Measurements from ENCODE around the gene TGM1.
"Not testable (repeated sequence)": the region's sequence is repeated elsewhere in the genome, so short reads cannot be mapped to it uniquely, and the experiment has no call there.

Gene TGM1

DNA sequence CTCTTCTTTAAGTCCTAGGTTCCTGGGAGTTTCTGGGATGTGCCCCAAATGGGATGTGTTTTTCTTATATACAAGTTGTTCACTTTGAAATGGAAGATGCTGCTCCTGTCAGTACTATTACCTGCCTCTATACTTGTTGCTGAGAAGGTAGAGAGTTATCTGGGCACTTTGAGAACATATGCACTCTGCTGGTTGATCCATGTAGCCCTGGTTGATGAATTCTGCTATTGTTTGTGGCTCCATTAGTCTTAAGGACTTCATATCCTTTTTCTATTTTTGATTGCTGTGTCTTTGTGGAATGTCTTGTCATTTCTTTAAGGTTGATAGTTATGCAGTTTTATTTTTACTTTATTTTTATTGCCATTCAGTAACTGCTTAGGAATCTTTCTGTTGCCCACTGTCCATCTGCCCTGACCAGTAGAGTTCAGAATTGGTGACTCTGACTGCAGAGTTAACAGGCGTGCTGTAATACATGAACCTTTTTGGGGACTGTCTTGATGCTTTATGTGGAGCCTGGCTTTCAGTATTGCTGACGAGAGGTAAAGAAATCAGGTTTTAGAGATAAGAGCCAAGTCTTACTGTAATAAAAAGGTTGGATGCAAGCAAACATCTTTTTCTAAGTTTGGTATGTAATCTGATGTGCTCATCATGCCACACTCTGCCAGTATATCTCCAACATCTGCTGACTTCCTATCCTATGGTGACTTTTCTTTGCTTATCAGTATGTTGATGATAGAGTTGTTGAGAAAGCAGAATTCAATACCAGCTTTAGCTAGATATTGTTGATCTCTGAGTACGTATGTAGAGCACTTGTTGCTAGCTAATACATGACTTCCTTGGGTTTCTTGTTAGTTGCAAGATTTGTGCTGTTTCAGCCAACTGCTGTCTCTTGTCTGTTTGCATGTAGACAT is 28.6 kb downstream of the TGM1 start:
- DNase-seq (ENCODE audit: low read depth, low spot score), result no peak

DNA sequence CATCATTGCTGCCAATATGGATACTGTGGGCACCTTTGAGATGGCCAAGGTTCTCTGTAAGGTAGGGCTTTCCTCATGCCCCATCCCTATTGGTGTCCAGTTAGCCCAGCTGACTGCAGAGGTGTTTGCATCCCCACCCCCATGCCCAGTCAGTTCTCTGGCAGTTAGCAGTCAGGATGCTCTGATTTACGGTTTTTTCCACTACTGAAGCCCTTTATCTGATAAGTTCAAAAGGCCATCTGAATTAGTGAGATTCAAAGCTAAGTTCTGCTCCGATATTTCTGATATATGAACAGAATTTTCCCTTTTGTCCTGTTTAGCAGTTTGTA is 29.5 kb downstream of the TGM1 start:
- no peak for DNase-seq (ENCODE audit: low read depth, low spot score)

DNA sequence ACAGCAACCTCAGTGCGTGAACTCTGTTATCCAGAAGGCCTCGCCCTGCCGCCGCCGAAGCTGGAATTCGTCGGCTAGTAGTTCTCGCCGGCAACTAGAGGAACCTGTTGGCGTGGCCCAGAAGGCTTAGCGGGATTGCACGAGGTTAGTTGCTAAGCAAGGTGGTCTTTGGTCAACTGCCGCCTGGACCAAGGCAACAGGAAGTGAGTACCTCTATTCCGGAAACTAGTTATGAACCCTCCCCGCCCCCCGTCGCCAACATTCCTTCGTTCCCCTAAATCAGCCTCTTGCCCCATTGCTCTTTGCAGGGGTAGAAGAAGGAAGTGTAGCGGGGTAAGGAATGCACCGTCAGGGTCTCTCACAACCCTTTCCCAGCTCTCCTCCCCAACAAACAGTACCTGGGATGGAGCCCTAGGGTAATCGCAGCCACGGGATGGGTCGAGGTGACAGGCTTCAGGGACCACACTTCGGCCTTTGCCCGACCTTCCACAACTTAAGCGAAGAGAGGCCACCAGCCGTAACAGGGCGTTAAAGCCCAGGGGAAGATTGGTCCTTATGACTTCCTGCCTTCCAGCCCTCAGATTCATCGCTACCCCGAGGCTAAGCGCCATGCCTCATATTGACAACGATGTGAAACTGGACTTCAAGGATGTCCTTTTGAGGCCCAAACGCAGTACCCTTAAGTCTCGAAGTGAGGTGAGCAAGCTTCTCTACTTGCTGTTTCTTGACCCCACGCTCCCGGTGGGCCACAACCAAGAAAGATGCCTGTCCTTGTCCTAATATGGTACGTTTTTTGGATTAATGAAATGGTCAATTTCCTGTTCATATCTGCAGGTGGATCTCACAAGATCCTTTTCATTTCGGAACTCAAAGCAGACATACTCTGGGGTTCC is 30.1 kb downstream of the TGM1 start, which contains the start of gene GMPR2:
Gene GMPR2, plus strand, starts transcription at position 285 of the 893 bp plus-strand sequence. Its CDS starts 325 bp downstream, at position 610.
- DNase-seq (ENCODE audit: low read depth, low spot score), result no peak

DNA sequence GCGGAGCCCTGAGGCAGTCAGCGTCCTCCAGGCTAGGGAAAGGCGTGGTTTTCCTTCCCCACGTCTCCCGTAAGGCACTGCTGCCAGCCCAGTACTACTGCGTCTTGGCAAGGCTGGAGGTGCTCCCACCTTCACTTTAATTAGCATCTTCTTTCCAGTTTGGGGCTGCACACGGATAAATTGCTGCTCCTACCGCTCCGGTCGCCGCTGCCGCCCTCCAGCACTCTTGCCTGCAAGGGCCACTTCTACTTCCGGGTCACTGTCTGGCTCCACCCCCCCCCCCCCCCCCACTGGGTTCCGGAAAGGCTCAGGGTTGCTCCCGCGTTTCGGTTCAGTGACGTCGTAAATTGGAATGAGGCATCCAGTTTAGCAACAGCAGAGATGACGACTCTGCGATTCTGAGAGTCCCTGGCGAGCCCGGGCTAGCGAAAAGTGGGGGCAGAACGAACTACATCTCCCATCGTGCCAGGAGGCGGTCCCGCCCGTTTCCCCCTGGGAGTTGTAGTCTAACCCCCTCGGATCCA is 30.8 kb downstream of the TGM1 start, which contains the start of gene NEDD8:
Gene NEDD8, minus strand, starts transcription at position 247 of the 524 bp plus-strand sequence. Its CDS starts 100 bp downstream, at position 147.
- peak; percentile 95 for DNase-seq (ENCODE audit: low read depth, low spot score)

DNA sequence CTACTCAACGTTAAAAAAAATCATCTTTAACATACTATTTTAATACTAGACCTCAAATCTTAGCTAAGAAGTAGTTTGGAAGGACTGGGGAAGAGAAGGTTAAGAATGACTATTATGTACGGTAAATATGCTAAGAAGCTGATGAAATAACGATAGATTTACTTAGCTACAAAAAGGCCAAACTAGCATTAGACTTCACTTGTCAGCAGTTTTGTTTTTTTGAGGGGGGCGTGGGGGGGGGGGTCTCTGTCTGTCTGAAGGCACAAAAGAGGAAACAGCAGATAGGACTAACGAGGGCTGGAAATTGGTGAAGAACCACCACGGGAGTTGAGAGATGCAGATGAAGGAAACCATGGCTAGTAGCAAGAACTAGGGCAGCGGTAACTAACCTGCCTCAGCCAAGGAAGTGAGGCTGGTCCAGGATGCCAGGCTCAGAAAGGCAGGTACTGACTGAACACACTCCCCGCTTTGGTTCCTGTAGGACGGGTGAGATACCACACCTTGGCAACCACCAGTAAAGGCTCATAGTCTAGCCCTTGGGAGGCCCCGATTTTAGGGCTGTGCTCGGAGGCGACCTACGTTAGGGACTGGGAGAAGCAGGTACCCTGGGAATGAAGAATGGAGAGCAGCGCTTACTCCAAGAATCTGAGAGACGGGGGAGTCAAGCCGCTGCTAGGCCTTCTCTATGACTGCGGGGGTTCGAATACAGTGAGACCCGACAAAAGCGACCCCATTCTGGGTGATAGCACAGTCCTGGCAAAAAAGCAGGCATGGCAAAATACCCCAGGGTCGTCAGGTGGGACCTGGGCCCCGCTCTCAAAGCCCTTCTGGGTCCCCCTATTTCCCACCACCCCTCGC is 31.5 kb downstream of the TGM1 start:
- DNase-seq (ENCODE audit: low read depth, low spot score), result no peak

DNA sequence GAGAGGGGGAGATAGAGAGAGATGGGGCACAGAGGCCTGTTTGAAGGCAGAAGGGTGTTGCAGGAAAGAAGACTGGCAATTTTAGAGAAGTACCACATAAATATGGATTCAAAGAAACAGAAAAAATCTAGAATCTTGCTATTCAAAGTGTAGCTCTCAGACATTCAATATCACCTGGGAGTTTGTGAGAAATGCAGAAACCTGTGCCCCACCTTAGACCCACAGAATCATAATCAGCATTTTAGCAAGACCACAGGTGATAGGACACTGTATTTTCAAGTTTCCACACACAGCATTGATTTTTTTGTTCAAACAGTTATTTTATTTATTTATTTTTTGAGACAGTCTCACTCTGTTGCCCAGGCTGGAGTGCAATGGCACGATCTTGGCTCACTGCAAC is 34.1 kb downstream of the TGM1 start:
- no peak for DNase-seq (ENCODE audit: low read depth, low spot score)

DNA sequence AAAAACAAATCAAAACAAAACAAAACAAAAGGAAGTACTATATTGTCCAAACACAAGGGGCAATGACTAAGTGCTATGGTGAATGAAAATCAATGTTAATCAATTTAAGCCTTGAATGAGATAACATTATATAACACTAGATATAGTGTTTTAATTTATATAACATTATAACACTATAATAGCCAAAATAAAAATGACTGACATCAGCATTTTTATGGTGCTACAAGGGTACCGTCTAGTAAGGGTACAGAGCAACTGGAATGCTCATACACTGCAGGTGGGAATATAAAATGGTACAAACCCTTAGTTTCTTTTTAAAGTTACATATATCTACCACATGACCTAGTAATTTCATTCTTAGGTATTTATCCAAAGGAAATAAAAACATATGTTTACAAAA is 36.5 kb downstream of the TGM1 start:
- DNase-seq (ENCODE audit: low read depth, low spot score), result no peak

DNA sequence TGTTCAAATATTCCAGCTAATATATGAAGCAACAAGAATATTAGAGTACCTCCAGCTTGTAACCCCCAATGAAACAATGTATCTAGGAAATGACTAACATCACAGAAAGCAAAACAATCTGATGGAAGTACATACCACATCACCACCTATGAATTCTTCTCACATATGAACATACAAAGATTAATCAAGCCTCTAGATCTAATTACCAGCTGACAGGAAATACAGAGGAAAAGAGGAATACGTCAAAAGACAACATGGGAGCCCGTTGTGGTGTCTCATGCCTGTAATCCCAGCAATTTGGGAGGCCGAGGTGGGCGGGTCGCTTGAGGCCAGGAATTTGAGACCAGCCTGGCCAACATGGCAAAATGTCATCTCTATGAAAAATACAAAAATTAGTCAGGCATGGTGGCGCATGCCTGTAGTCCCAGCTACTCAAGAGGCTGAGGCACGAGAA is 38.3 kb downstream of the TGM1 start:
- no peak for DNase-seq (ENCODE audit: low read depth, low spot score)

DNA sequence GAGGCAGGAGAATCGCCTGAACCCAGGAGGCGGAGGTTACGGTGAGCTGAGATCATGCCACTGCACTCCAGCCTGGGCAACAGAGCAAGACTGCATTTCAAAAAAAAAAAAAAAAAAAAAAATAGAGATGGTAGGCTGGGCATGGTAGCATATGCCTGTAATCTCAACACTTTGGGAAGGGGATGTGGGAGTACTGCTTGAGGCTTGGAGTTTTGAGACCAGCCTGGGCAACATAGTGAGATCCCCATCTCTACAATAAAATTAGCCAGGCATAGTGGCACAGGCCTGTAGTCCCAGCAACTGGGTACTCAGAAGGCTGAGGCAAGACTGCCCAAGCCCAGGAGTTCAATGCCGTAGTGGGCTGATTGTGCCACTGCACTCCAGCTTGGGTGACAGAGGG is 40.0 kb downstream of the TGM1 start:
- DNase-seq (ENCODE audit: low read depth, low spot score), result not testable (repeated sequence)

DNA sequence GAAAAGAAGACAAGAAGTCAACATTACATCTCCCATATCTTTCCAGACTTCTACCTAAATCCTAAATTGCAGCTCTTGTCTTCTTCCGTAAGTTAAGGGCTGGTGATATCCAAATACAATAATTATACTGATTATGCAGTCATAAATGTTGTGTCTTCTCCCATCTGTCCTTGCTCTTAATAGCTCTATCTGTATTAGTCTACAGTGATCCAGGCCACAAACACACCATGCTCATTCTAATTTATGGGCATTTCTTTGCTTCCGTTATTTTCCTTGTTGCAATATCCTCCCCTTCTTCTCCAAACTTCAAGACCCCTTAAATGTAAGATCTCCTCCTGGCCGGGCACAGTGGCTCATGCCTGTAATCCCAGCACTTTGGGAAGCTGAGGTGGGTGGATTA is 43.5 kb downstream of the TGM1 start:
- DNase-seq (ENCODE audit: low read depth, low spot score), result no peak

DNA sequence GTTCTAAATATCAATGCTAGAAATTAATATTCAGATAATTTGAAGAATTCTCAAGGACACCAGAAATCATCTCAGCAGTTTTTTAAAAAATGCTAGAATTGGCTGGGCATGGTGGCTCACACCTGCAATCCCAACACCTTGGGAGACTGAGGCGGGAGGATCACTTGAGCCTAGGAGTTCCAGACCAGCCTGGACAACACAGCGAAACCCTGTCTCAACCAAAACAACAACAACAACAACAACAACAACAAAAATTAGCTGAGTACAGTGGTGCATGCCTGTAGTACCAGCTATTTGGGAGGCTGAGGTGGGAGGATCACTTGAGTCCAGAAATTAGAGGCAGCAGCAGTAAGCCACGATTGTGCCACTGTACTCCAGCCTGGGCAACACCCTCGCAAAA is 43.9 kb downstream of the TGM1 start:
- no peak for DNase-seq (ENCODE audit: low read depth, low spot score)

DNA sequence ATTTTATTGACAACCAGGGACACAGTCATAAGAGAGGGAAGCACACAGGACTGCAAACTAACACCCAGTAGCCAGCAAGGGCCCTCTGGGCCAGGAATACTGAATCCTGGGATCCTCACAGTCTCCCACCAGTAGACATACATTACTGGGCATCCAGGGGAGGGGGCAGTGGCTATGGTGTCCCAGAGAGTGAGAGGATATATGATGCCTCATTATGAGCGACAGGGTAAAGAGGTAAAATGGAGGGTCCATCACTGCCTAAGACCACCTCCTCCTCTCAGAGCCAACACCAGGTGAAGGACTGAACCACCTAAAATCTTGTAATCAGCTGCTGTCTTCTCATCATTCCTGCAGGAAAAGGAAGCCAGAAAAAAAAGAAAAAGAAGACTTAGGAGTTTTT is 46.1 kb downstream of the TGM1 start:
- not testable (repeated sequence) for DNase-seq (ENCODE audit: low read depth, low spot score)

DNA sequence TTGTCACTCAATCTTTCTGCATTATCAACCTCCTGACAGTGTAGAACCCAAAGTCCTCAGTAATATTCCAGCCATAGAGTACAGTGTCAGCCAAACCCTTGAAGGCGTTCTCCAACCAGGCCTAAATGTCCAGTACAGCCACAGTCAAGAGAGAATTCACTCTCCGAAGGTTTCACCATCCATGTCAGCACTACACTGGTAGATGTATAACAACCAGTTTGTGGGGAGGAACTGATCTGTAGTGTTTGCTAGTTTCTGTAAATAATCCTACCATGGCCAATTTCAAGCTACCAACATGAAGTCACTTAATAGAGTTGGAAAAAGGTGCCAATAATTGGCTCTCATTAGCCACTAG is 46.7 kb downstream of the TGM1 start:
- no peak for DNase-seq (ENCODE audit: low read depth, low spot score)

DNA sequence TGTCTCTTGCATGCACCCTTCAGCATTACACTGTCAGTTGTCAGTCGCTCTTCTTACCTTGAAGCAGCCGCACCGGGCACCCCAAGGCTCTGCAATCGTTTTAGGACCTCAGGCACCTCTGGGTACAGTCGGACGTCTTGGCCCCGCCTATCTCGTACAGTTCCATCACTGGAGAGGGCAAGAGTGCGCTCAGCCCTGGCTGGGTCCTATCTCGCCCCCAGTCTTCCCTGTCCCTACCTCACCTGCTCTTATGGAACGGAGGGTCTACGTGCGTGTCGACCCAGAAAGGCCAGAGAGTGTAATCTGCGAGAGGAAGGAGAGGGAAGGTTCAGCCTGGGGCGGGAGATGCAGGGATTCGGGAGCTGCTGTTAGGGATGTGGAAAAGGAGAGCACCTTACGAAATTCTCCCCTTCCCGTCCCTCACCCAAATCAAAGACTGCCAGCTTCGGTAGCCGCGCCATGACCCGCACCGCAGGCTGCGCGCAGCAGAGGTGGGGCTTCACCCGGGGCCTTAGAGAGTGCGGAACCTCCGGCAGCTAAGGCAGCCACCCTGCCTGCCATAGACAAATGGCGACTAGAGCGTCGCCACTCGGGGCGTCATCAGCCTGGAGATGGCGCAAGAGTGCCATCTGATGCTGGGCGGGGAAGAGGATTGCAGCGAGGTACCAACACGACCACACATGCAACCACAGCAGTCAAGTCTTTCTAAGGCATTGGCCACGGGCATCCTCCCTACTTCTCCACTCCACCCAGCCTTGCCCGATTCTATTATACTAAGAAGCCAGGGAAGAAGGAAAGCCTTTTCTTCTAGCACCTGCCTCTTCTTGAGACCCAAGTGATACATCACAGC is 47.3 kb downstream of the TGM1 start, which contains the start of gene MDP1:
Gene MDP1, minus strand, starts transcription at position 572 of the 850 bp plus-strand sequence. Its CDS starts 111 bp downstream, at position 461.
- peak; percentile 91 for DNase-seq (ENCODE audit: low read depth, low spot score)

DNA sequence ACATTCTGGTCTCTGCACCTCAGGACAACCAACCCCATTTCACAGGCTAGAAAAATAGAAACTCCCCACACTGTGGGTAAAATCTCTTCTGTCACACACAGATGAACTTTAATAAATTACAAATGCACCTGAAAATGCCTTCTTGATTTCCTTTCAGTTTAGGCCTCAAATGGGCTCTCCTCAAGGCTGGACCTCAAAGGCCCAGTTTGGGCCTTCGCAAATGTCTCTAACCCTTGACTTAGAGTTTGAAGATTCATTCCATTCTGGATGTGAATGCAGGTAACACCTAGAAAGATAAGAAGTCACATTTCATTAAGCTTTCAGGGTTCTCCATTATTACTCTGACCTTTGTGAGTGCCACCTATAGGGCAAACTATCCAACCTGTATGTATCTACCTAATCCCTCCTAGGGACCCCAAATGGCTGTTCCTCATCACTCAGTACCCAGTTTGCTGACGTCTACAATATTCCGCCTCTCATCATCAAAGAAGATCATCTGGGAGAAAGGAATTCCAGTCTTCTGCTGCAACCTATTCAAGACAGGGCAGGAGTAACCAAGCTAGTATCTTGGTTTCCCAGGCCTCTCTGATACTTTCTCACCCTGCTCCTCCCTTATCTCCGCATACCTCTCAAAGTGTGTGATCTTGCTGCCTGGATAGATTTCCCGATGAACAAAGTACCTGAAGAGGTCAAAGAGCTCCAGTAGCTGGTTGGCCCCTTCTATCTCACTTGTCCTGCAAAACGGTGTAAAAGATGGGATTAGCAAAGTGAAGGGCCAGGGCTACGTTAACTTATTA is 48.9 kb downstream of the TGM1 start:
- DNase-seq (ENCODE audit: low read depth, low spot score), result no peak

DNA sequence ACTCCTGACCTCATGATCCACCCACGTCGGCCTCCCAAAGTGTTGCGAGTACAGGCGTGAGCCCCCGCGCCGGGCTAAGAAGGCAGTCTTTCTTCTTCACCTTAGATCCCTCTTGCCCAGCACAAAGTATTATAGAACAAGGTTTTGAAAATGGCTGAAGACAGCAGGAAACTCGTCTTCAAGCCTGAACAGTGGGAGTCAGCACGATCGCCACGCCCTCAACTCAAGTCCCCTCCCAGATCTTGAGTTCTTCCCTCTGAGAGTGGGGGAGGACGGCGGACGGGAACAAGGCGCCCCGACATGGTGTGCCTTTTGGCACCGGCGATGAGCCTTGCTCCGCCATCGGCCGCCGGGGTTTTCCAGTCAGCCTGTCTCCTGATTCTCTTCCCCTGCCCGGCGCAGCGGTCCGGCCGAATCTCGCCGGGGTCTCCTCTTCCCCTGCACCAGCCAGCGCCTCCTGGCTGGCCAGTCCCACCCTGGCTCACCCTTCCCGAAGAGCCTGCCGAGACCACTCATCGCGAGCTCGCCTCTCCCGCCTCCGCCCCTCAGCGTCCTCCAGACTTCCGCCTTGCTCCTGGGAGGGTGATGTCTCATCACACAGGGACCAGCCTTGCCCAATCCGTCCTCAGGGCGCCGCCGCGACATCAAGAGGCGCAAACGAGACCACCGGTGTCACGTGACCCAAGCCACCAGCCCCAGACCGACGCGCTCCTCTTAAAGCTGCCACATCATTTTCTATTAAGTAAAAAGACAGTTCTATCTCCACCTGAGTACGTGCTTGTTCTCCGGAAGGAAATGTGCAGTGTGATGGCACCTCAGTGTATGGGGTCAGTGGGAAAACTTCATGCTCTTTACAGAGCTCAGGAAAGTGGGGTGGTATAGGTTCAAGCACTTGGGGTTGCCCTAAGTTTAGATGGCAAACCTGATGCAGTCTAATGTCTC is 49.8 kb downstream of the TGM1 start, which contains the start of gene CHMP4A:
Gene CHMP4A, minus strand, starts transcription at position 565 of the 942 bp plus-strand sequence. Its CDS starts 49 bp downstream, at position 516.
- DNase-seq (ENCODE audit: low read depth, low spot score), result peak; percentile 99

DNA sequence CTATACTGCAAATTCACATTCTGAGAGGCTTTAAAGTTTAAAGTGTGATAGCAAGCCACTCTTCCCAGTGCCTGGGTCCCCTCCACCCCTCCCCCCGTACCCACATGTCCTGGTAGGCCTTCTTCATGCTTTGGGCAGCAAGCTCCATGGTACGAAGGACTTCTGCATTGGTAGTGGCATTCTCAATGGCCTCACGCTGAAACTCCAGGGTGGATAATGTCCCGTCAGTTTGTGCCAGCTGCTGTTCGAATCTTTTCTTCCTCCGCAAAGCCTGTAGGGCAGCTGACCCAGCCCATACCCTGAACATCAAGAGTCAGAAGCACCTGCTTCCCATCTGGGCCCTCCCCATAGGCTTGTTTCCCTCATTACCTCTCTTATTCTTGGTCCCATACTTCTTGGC is 51.7 kb downstream of the TGM1 start:
- no peak for DNase-seq (ENCODE audit: low read depth, low spot score)

DNA sequence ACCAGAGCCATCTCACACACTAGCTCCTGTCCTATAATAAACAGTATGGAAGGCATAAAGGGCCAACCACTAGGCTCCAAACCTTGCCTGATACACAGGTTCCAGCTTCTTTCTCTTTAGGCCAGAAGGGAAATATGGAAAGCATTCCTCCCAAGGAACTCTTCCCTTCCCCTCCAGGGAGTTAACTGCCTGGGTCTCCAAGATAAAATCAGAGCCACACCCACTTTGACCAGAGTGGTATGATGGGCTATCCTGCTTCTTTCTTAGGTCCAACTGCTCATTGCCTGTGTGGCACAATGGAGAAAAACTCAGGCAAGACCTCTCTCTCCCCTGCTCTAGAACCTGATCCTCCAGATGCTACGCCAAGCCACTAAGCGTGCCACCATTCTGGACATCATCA is 55.4 kb downstream of the TGM1 start:
- no peak for DNase-seq (ENCODE audit: low read depth, low spot score)
